HepG2 (cell line): ENCODE results near the gene EFCAB14. TPM values are rescaled to one million over a fixed set of nuclear protein-coding genes. Genes with fewer than 3 reads are reported as not detected.
A peak's percentile ranks its signal among the peaks of the same experiment; 100 is the strongest.

Experiments used
- ATF7-NPFF ChIP-seq: sonication (generic); formaldehyde crosslinking; IDR thresholded peaks from 2 replicates; pipeline ENCODE4 v1.8.1; 2023; ENCODE audit warnings: mild to moderate bottlenecking, low read depth, missing genetic modification reagents, moderate library complexity
- CC2D1A ChIP-seq: sonication (generic); formaldehyde crosslinking; IDR thresholded peaks from 2 replicates; pipeline ENCODE4 v1.8.1; 2023; ENCODE audit warnings: mild to moderate bottlenecking, missing genetic modification reagents
- CSRNP1 ChIP-seq: sonication (generic); formaldehyde crosslinking; IDR thresholded peaks from 2 replicates; pipeline ENCODE4 v1.8.1; 2023; ENCODE audit warnings: mild to moderate bottlenecking, missing genetic modification reagents
- HOXA3 ChIP-seq: sonication (generic); formaldehyde crosslinking; IDR thresholded peaks from 2 replicates; pipeline ENCODE4 v1.5.0; 2020; ENCODE audit warnings: missing genetic modification reagents
- NCOA1 ChIP-seq: sonication (generic); formaldehyde crosslinking; IDR thresholded peaks from 2 replicates; pipeline ENCODE4 v1.9.0; 2021; ENCODE audit warnings: missing genetic modification reagents
- PHB2 ChIP-seq: fragments of 450-650 bp; IDR thresholded peaks from 2 replicates; pipeline ENCODE4 v1.6.1; 2018; ENCODE audit not compliant: partially characterized antibody
- RNF2 ChIP-seq: fragments of 450-650 bp; conservative IDR thresholded peaks from 2 replicates; pipeline ENCODE4 v1.6.1; 2016; ENCODE audit warnings: low read depth
- TERF1 ChIP-seq: sonication (generic); formaldehyde crosslinking; IDR thresholded peaks from 2 replicates; pipeline ENCODE4 v1.8.0; 2022; ENCODE audit warnings: mild to moderate bottlenecking, missing genetic modification reagents, moderate library complexity
- THAP9 ChIP-seq: sonication (generic); formaldehyde crosslinking; IDR thresholded peaks from 2 replicates; pipeline ENCODE4; 2020; ENCODE audit warnings: missing genetic modification reagents, mild to moderate bottlenecking, borderline replicate concordance
- WIZ ChIP-seq: sonication (generic); formaldehyde crosslinking; IDR thresholded peaks from 2 replicates; pipeline ENCODE4 v1.5.1; 2020; ENCODE audit warnings: mild to moderate bottlenecking, missing genetic modification reagents
- ZNF326 ChIP-seq: sonication (generic); formaldehyde crosslinking; IDR thresholded peaks from 2 replicates; pipeline ENCODE4 v1.4.0; 2020; ENCODE audit warnings: missing genetic modification reagents, borderline replicate concordance
- ZNF737 ChIP-seq: sonication (generic); formaldehyde crosslinking; IDR thresholded peaks from 2 replicates; pipeline ENCODE4 v1.5.0; 2020; ENCODE audit warnings: missing genetic modification reagents, mild to moderate bottlenecking, borderline replicate concordance
- ZNF780A ChIP-seq: sonication (generic); formaldehyde crosslinking; IDR thresholded peaks from 2 replicates; pipeline ENCODE4 v1.8.0; 2022; ENCODE audit warnings: mild to moderate bottlenecking, missing genetic modification reagents, moderate library complexity
- ZNF784 ChIP-seq: sonication (generic); formaldehyde crosslinking; IDR thresholded peaks from 2 replicates; pipeline ENCODE4 v1.5.1; 2020; ENCODE audit warnings: missing genetic modification reagents, mild to moderate bottlenecking, borderline replicate concordance
- ZSCAN31 ChIP-seq: sonication (generic); formaldehyde crosslinking; IDR thresholded peaks from 2 replicates; pipeline ENCODE4 v1.5.0; 2020; ENCODE audit warnings: low read depth, mild to moderate bottlenecking, missing genetic modification reagents
- ZSCAN5A ChIP-seq: sonication (generic); formaldehyde crosslinking; IDR thresholded peaks from 2 replicates; pipeline ENCODE4 v1.8.0; 2022; ENCODE audit warnings: mild to moderate bottlenecking, missing genetic modification reagents, borderline replicate concordance
- ZSCAN9 ChIP-seq: IDR thresholded peaks from 2 replicates; pipeline ENCODE4 v1.6.1; 2016; ENCODE audit warnings: borderline replicate concordance
- polyA plus RNA-seq, 8 experiments: library from polyadenylated mRNA; depleted of rRNA in 3 of 8; stranded (reverse) in 7 of 8; unstranded in 1 of 8; fragments of >200 nt; fragmentation: Illumina TruSeq in 4 of 8; extraction: Trizol in 4 of 8; gene quantifications; 2 replicates each; pipeline versions ENCODE4 v1.2.1 to v1.2.3, GENCODE V29; 2011 to 2016; ENCODE audit warnings: low read depth in 4 of 8, missing spikeins in 1 of 8, mixed read lengths in 1 of 8; ENCODE audit not compliant: insufficient read depth in 1 of 8
- total RNA-seq, 5 experiments: library from RNA; depleted of rRNA; stranded (reverse); fragments of >200 nt; fragmentation: Illumina TruSeq; extraction: Trizol; gene quantifications; 2 replicates each; pipeline ENCODE4 v1.2.3, GENCODE V29; 2016; ENCODE audit warnings: low read depth in 1 of 5
- TF ChIP-seq, protein P1 (sequence below): sonication (generic); formaldehyde crosslinking; IDR thresholded peaks from 2 replicates; pipeline ENCODE4 v1.5.1; 2020; ENCODE audit warnings: mild to moderate bottlenecking, moderate library complexity, missing genetic modification reagents

Gene EFCAB14
- total and polyA plus RNA-seq, 2 of the 13 experiments (the other 11 are each of a cell fraction or from before 2014, with no cell fraction given) = 13.4 to 17.9 TPM

DNA sequence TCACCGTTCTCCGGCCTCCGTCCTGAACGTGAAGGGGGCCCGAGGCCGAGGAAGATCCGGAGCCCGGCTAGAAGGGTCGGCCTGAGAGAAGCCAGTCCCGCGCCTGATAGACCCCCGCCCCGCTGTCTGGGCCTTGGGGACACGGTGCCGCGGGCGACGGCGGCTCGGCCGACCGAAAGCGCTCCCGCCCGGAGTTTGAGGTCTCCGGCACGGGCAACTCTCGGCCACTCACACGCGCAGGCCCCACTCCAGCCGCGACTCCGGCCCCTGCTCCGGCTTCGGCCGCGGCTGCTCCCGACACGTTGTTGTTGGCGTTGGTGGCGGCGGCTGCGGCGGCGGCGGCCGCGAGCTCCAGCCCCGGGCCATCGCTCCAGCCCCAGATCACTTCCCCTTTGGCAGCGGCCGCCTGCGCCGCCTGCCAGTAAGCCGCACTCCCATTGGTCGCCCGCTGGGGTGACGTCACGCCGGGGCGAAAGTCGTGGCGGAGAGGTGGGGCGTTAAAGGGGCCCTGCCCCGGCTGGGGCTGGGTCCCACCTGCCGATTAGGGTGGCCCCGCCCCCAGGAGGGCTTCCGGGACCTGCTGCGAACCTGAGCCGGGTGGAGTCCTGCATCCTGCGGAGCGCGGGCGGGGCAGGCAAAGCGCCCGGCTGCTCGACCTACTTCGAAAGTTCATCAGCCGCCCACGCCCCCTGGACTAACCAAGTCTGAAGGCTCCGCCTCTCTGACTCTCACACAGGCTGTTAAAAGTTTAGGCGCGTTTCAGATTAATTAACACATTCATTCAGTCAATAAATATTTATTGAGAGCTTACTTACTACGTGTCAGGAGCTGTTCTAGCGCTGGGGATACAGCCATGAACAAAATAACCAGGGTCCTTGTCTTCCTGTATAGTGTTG lies at the start of gene EFCAB14 (continued):
- TF ChIP-seq ZNF784 (CRISPR knock-in tag) = no peak; the same call in 1 of the 2 replicates
- no peak; the same call in 1 of the 2 replicates for TF ChIP-seq ZSCAN9 (CRISPR knock-in tag)
- peak; percentile 62; the same call in 1 of the 2 replicates for TF ChIP-seq RNF2
- no peak for TF ChIP-seq ZNF737
- TF ChIP-seq HOXA3 = peak; percentile 87
- TF ChIP-seq, protein P1, sequence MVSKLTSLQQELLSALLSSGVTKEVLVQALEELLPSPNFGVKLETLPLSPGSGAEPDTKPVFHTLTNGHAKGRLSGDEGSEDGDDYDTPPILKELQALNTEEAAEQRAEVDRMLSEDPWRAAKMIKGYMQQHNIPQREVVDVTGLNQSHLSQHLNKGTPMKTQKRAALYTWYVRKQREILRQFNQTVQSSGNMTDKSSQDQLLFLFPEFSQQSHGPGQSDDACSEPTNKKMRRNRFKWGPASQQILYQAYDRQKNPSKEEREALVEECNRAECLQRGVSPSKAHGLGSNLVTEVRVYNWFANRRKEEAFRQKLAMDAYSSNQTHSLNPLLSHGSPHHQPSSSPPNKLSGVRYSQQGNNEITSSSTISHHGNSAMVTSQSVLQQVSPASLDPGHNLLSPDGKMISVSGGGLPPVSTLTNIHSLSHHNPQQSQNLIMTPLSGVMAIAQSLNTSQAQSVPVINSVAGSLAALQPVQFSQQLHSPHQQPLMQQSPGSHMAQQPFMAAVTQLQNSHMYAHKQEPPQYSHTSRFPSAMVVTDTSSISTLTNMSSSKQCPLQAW (CRISPR knock-in tag) = no peak; the same call in 1 of the 2 replicates
- TF ChIP-seq WIZ (CRISPR knock-in tag) = peak; percentile 81; the same call in 1 of the 2 replicates
- TF ChIP-seq CC2D1A (CRISPR knock-in tag) = no peak
- TF ChIP-seq PHB2 = no peak
- TF ChIP-seq CSRNP1 (CRISPR knock-in tag) = no peak
- TF ChIP-seq ZNF780A (CRISPR knock-in tag) = no peak
- peak; percentile 22; the same call in 1 of the 2 replicates for TF ChIP-seq ATF7-NPFF (CRISPR knock-in tag)
- TF ChIP-seq THAP9 (CRISPR knock-in tag) = peak; percentile 65; the same call in 1 of the 2 replicates
- TF ChIP-seq ZSCAN31 (CRISPR knock-in tag) = peak; percentile 89
- 0 out of 2 replicates have a peak, but pooled peaks have one; percentile 45 for TF ChIP-seq ZSCAN5A (CRISPR knock-in tag)
- TF ChIP-seq ZNF326 (CRISPR knock-in tag) = no peak
- TF ChIP-seq NCOA1 (CRISPR knock-in tag) = no peak
- TF ChIP-seq TERF1 = no peak
